CD4-positive, CD25-positive, alpha-beta regulatory T cell (primary cell): ENCODE data around the gene TRAF4. TPM values are rescaled to one million over a fixed set of nuclear protein-coding genes. Genes with fewer than 3 reads are reported as not detected.
A peak's percentile ranks its signal among the peaks of the same experiment; 100 is the strongest.

Experiments
- ATAC-seq, 2 donors: fragments of 150-1000 bp; cut with Tn5 transposase; one replicate each; pipeline ENCODE4 v1.10.0; 2021; ENCODE audit warnings: low read depth in 2 of 2, moderate number of reproducible peaks in 2 of 2, moderate library complexity in 1 of 2
- DNase-seq, 3 donors: peaks; one replicate each; pipeline versions ENCODE4 v3.0.0 to v3.0.0-alpha.2; 2012 to 2022; ENCODE audit warnings: mixed read lengths in 1 of 3
- H3K27ac ChIP-seq: one replicate; pipeline ENCODE4 v1.7.0; 2013; ENCODE audit warnings: mild to moderate bottlenecking, low read length; ENCODE audit not compliant: insufficient read depth, poor library complexity, severe bottlenecking
- H3K27me3 ChIP-seq: one replicate; pipeline ENCODE4 v1.7.0; 2013; ENCODE audit warnings: low read length; ENCODE audit not compliant: control insufficient read depth, insufficient read depth
- H3K36me3 ChIP-seq: one replicate; pipeline ENCODE4 v1.7.0; 2013; ENCODE audit warnings: mild to moderate bottlenecking, low read length, moderate library complexity; ENCODE audit not compliant: control insufficient read depth, insufficient read depth
- H3K4me1 ChIP-seq: 2 replicates; pipeline ENCODE4 v1.7.0; 2013; ENCODE audit warnings: mild to moderate bottlenecking, low read length; ENCODE audit not compliant: insufficient read depth, control insufficient read depth, poor library complexity, severe bottlenecking
- H3K4me3 ChIP-seq: one replicate; pipeline ENCODE4 v1.7.0; 2013; ENCODE audit warnings: low read depth, mild to moderate bottlenecking, low read length, moderate library complexity
- H3K9me3 ChIP-seq, 2 experiments: 1 replicate in 1 of 2; 2 replicates in 1 of 2; pipeline ENCODE4 v1.7.0; 2013; ENCODE audit warnings: low read length in 2 of 2, mild to moderate bottlenecking in 1 of 2, moderate library complexity in 1 of 2; ENCODE audit not compliant: control insufficient read depth in 2 of 2
- H3K27ac Mint-ChIP-seq, 3 donors: one replicate each; pipeline ENCODE4 v1.8.0; 2020 to 2022; ENCODE audit warnings: mild to moderate bottlenecking in 3 of 3, mixed read lengths in 3 of 3, moderate library complexity in 2 of 3
- H3K27me3 Mint-ChIP-seq: one replicate; pipeline ENCODE4 v1.8.0; 2022; ENCODE audit warnings: mild to moderate bottlenecking, mixed read lengths
- H3K36me3 Mint-ChIP-seq: one replicate; pipeline ENCODE4 v1.8.0; 2020; ENCODE audit warnings: mixed read lengths
- H3K4me1 Mint-ChIP-seq, 4 donors: one replicate each; pipeline ENCODE4 v1.8.0; 2020 to 2022; ENCODE audit warnings: mixed read lengths in 4 of 4, mild to moderate bottlenecking in 1 of 4
- H3K4me3 Mint-ChIP-seq, 4 donors: one replicate each; pipeline ENCODE4 v1.8.0; 2020 to 2022; ENCODE audit warnings: mild to moderate bottlenecking in 4 of 4, mixed read lengths in 4 of 4, moderate library complexity in 3 of 4
- H3K9me3 Mint-ChIP-seq, 7 donors: one replicate each; pipeline ENCODE4 v1.8.0; 2020 to 2022; ENCODE audit warnings: mixed read lengths in 7 of 7, mild to moderate bottlenecking in 3 of 7, moderate library complexity in 2 of 7
- polyA plus RNA-seq, 4 donors: library from polyadenylated mRNA; unstranded; fragments of 300-500 nt; fragmentation: Illumina TruSeq; gene quantifications; one replicate each; pipeline ENCODE4 v1.2.3, GENCODE V29; 2021
- total RNA-seq: library from RNA; stranded (reverse); gene quantifications from one replicate; pipeline ENCODE4 v1.2.3, GENCODE V29; 2022

TRAF4 gene, protein sequence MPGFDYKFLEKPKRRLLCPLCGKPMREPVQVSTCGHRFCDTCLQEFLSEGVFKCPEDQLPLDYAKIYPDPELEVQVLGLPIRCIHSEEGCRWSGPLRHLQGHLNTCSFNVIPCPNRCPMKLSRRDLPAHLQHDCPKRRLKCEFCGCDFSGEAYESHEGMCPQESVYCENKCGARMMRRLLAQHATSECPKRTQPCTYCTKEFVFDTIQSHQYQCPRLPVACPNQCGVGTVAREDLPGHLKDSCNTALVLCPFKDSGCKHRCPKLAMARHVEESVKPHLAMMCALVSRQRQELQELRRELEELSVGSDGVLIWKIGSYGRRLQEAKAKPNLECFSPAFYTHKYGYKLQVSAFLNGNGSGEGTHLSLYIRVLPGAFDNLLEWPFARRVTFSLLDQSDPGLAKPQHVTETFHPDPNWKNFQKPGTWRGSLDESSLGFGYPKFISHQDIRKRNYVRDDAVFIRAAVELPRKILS
- total RNA-seq (320 TPM), polyA plus RNA-seq (1 to 10 TPM; 1.1 to 2.9 (median 1.7) TPM)

DNA sequence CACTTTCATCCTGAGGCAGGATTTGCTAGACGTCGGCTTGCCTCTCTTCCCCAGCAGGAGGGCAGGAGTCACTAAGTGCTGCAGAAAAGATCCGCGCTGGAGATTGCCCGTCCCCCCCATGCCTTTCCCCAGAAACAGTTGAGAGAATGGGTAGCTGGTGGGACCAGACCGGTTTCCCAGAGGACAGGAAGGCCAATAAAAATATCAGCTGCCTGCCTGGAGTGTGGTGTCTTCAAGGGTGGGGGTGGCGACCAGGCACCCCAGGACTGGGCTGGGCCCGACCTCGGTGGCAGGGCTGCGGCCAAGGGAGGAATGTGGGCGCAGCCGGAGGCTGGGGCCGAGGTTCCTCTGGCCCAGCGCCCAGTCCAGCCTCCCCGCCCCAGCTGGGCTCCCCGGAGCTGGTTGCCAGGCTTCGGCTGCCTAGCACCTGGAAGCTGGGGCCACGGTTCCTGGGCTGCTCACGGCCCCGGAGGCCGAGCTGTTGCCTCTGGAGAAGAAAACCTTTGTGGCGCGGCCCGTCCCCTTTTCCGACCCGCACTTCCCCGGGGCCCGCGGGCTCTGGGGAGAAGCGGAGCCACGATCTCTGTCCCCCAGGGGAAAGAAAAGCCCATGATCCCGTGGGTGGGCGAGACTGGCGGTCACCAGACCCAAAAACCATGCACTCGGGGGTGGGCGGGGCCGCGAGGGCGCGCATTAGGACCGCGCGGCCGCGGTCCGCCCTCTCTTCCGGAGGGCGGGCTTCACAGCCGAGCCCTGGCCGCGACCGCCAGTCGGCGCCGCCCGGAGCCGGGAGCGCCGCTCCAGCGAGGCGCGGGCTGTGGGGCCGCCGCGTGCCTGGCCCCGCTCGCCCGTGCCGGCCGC lies at the start of gene TRAF4:
TSS of gene TRAF4 (plus strand) at position 769 of the 861 bp plus-strand sequence. CDS start 102 bp downstream, outside the sequence.
- H3K9me3 ChIP-seq, result no peaks in the 10 kb centered on the region
- peak within 1 kb of the TSS; percentile 90 to 97 (median 93) for H3K4me3 Mint-ChIP-seq
- H3K27me3 ChIP-seq, result no peaks in the 10 kb centered on the region
- ATAC-seq, result peak; percentile 89 to 90
- peak within 1 kb of the TSS; percentile 88 to 93 (median 90) for H3K27ac Mint-ChIP-seq
- peaks cover 4% of the 10 kb centered on the region for H3K36me3 Mint-ChIP-seq
- H3K4me3 ChIP-seq, result peak within 1 kb of the TSS; percentile 89
- no peaks in the 10 kb centered on the region for H3K27me3 Mint-ChIP-seq
- H3K9me3 Mint-ChIP-seq, result no peaks in the 10 kb centered on the region
- peak; percentile 73 to 85 (median 74) for DNase-seq
- peaks cover 3 to 32% (median 7%) of the 10 kb centered on the region in 4 donors for H3K4me1 Mint-ChIP-seq
- peaks cover 33% of the 10 kb centered on the region for H3K4me1 ChIP-seq
- peaks cover 9% of the 10 kb centered on the region for H3K36me3 ChIP-seq
- H3K27ac ChIP-seq, result peak within 1 kb of the TSS; percentile 92

DNA sequence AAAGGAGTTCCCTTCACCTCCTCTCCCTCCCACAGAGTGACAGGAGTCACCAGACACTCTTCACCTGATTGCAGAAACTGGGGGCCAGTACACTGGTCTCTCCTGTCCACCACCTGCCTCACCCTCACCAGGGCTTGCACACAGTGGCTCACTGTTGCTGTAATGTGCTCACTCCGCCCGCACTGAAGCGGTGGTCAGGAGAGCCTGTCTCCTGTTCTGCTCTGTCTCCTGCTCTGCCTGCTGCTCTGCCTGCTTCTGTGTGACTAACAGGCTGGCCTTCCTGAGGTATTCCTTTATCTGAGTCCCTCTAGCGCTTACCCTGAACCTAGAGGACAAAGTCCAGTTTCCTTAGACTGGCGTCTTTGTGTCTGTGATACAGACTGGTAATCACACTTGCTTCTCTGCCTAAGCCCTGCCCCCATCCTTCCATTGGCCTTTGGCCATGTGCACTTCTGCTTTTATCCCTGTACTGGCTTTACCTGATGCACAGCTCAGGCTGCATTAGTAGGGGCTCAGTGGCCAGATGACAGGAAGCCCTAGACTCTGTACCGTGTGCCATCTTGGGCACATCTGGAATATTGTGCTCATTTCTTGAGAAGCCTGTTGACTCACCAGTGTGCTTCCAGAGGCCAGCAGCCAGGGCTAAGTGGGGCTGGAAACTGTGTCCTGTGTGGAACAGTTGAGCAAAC lies 45.4 kb upstream of the TRAF4 start:
- DNase-seq, result no peak
- H3K27ac Mint-ChIP-seq, result no peak overlapping the region

DNA sequence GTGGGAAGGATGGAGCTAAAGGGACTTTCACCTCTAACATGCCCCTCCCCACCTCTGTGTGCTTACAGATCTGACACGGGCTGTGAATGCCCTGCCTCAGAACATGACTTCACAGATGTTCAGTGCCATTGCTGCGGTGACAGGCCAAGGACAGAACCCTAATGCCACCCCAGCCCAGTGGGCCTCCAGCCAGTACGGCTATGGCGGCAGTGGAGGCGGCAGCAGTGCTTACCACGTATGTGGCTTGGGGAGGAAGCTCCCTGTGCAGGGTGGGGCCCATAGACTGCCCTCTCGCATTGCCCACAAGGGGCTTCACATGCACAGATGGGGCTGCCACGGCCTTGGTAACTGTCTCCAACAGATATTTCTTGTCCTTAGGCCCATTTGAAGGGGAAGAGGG lies 43.5 kb upstream of the TRAF4 start:
- no peaks in the 10 kb centered on the region for H3K27me3 ChIP-seq
- H3K27ac ChIP-seq, result no peak overlapping the region
- H3K4me1 ChIP-seq, result no peaks in the 10 kb centered on the region
- DNase-seq (no peak), ATAC-seq (no peak)
- H3K4me3 ChIP-seq, result no peak overlapping the region
- H3K9me3 ChIP-seq, result no peaks in the 10 kb centered on the region
- H3K4me3 Mint-ChIP-seq, result no peak overlapping the region
- peaks cover 0 to 3% (median 0%) of the 10 kb centered on the region in 4 donors for H3K4me1 Mint-ChIP-seq
- peaks cover 38% of the 10 kb centered on the region for H3K36me3 Mint-ChIP-seq
- H3K27ac Mint-ChIP-seq, result no peak overlapping the region
- H3K27me3 Mint-ChIP-seq, result no peaks in the 10 kb centered on the region
- peaks cover 73% of the 10 kb centered on the region for H3K36me3 ChIP-seq
- H3K9me3 Mint-ChIP-seq, result peaks cover 0 to 2% (median 0%) of the 10 kb centered on the region in 7 donors

More for the DNA sequence above, 45.4 kb upstream of the TRAF4 start:
- Mint-ChIP-seq H3K4me3 (no peak overlapping the region), H3K27me3 (no peaks in the 10 kb centered on the region), H3K36me3 (peaks cover 47% of the 10 kb centered on the region), H3K4me1 (peaks cover 0 to 2% (median 0%) of the 10 kb centered on the region in 4 donors), H3K9me3 (peaks cover 0 to 2% (median 0%) of the 10 kb centered on the region in 7 donors)
- Histone ChIP-seq H3K9me3 (no peaks in the 10 kb centered on the region), H3K4me1 (no peaks in the 10 kb centered on the region), H3K36me3 (peaks cover 90% of the 10 kb centered on the region), H3K27me3 (no peaks in the 10 kb centered on the region), H3K27ac (no peak overlapping the region), H3K4me3 (no peak overlapping the region)
- no peak for ATAC-seq

DNA sequence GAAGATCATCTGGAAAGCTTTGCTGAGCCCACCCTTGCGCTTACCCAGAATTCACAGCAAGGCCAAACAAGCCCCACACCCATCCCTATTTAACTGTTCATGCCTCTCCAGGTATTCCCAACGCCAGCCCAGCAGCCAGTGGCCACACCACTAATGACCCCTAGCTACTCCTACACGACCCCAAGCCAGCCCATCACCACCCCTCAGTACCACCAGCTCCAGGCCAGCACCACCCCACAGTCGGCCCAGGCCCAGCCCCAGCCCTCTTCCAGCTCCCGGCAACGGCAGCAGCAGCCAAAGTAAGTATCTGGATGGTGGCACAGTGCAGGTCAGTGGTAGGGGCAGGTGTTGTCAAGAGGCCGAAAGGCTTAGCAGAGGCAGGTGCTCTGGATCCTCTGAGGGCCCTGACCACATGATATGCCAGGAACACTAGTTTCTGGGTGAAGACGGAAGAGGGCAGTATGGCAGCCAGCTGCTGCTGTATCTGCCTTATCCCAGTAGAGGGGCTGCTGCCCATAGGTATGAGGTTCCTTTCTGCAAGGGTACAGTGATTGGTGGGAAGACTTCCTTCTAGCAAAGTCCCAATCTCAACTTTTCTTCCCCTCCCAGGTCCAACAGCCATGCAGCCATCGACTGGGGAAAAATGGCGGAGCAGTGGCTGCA lies 42.9 kb upstream of the TRAF4 start:
- no peak overlapping the region for H3K27ac ChIP-seq
- H3K4me3 Mint-ChIP-seq, result no peak overlapping the region
- DNase-seq, result no peak
- no peaks in the 10 kb centered on the region for H3K27me3 Mint-ChIP-seq
- ATAC-seq, result no peak
- H3K4me3 ChIP-seq, result no peak overlapping the region
- no peaks in the 10 kb centered on the region for H3K4me1 ChIP-seq
- peak overlapping the region in 2 of 3 donors; percentile 20 to 76 for H3K27ac Mint-ChIP-seq
- peaks cover 36% of the 10 kb centered on the region for H3K36me3 Mint-ChIP-seq
- no peaks in the 10 kb centered on the region for H3K9me3 ChIP-seq
- no peaks in the 10 kb centered on the region for H3K27me3 ChIP-seq
- peaks cover 67% of the 10 kb centered on the region for H3K36me3 ChIP-seq
- H3K4me1 Mint-ChIP-seq, result peaks cover 0 to 3% (median 0%) of the 10 kb centered on the region in 4 donors
- peaks cover 0 to 2% (median 0%) of the 10 kb centered on the region in 7 donors for H3K9me3 Mint-ChIP-seq

DNA sequence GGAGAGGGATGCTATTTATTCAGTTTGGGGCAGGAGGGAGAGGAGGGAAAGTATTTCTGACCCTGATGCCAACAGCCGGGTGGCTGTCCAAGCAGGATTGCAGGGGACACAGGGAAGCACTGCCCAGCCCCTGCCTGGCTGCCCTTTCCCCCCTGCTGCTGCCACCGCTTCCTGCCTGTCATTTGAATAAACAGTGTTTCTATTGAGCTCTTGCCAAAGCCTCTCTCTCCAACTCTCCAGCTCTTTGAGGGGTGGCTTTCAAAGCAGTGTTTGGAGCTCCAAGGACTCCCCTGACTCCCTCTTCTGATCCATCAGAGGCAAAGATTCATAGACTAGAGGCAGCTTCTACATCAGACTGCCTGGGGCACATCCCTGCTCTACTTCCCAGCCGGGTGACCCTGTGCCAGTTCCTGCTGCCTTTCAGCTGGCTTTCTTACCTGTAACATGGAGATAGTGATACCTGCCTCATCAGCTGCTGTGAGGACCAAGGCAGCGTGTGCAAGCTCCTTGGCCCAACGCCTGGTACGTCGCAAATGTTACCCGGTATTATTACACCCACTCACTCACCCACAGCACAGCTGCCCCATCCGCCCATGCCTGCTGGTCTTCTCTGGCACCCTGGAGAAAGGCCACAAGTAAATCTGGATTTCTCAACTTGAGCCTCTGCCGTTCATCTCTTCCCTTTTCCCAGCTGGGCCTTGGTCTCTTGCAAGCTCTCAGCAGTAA lies 41.6 kb upstream of the TRAF4 start:
- no peak overlapping the region for H3K27ac ChIP-seq
- H3K9me3 ChIP-seq, result no peaks in the 10 kb centered on the region
- no peak overlapping the region for H3K4me3 ChIP-seq
- peaks cover 59% of the 10 kb centered on the region for H3K36me3 ChIP-seq
- no peaks in the 10 kb centered on the region for H3K27me3 ChIP-seq
- H3K27ac Mint-ChIP-seq, result peak overlapping the region in 2 of 3 donors; percentile 36 to 87
- no peaks in the 10 kb centered on the region for H3K4me1 ChIP-seq
- no peaks in the 10 kb centered on the region for H3K27me3 Mint-ChIP-seq
- no peak for DNase-seq
- peaks cover 36% of the 10 kb centered on the region for H3K36me3 Mint-ChIP-seq
- no peak overlapping the region for H3K4me3 Mint-ChIP-seq
- H3K4me1 Mint-ChIP-seq, result peaks cover 0 to 3% (median under 1%) of the 10 kb centered on the region in 4 donors
- H3K9me3 Mint-ChIP-seq, result peaks cover 0 to 2% (median 0%) of the 10 kb centered on the region in 7 donors
- no peak for ATAC-seq

DNA sequence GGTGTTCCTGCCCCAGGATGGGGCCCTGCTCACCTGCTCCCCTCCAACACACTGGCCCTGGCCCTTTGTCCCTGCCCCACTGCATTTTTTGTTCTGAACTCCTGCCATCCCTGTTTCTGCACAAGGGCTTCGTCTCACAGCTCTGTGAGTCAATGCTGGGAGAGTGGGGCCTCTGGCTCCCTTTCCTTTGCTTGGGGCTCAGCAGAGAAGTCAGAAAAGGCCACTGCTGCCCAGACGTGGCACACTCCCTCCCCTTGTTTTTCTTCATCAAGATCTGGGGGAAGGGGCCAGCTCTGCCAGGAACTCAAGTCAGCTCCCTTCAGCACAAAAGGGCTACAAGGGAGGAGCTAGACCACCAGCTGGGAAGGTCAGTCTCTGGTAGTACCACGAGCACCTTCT lies 41.1 kb upstream of the TRAF4 start:
- Mint-ChIP-seq H3K27me3 (no peaks in the 10 kb centered on the region), H3K36me3 (peaks cover 32% of the 10 kb centered on the region), H3K4me1 (peaks cover 0 to 7% (median 2%) of the 10 kb centered on the region in 4 donors), H3K4me3 (no peak overlapping the region), H3K9me3 (peaks cover 0 to 2% (median 0%) of the 10 kb centered on the region in 7 donors), H3K27ac (peak overlapping the region in 1 of 3 donors; percentile 15)
- no peaks in the 10 kb centered on the region for H3K9me3 ChIP-seq
- peaks cover 54% of the 10 kb centered on the region for H3K36me3 ChIP-seq
- H3K4me1 ChIP-seq, result no peaks in the 10 kb centered on the region
- no peak for DNase-seq
- no peak overlapping the region for H3K27ac ChIP-seq
- no peak for ATAC-seq
- no peaks in the 10 kb centered on the region for H3K27me3 ChIP-seq
- H3K4me3 ChIP-seq, result no peak overlapping the region
